Esophagus muscularis mucosa (tissue), 3 donors: Measurements from ENCODE around the gene GPD1L.

Source experiments
- CTCF ChIP-seq, 3 experiments: fragments of 200-600 bp in 2 of 3; fragments of 450-650 bp in 1 of 3; sonication (generic) in 2 of 3; IDR thresholded peaks; one replicate each; pipeline ENCODE4 v1.5.1; 2017 to 2019; ENCODE audit warnings: antibody characterized with exemption in 3 of 3, mild to moderate bottlenecking in 2 of 3, moderate library complexity in 1 of 3
- POLR2A ChIP-seq: fragments of 450-650 bp; IDR thresholded peaks from one replicate; pipeline ENCODE4 v1.6.1; 2017; ENCODE audit warnings: antibody characterized with exemption, moderate library complexity, mild to moderate bottlenecking, low read depth
- POLR2AphosphoS5 ChIP-seq, 2 donors: sonication (generic); formaldehyde crosslinking; IDR thresholded peaks; one replicate each; pipeline ENCODE4 v1.6.1; 2017; ENCODE audit warnings: antibody characterized with exemption in 2 of 2

GRCh38 chr3:32193101-32193500 lies 86.7 kb downstream of the GPD1L start:
- TF ChIP-seq CTCF (IDR thresholded peaks at IDR 0.05) (no peak), POLR2A (no peak), POLR2AphosphoS5 (IDR thresholded peaks at IDR 0.05) (no peak)
